Brain microvascular endothelial cell (primary cell): ENCODE measurements around the gene CTNNA3.

Experiments used
- DNase-seq: peaks from one replicate; pipeline ENCODE4 v3.0.0-alpha.2; 2020
- H3K27ac ChIP-seq: fragments of 250-450 bp; sonication (Bioruptor Pico); 2 replicates; pipeline ENCODE4 v1.5.1; 2020; ENCODE audit warnings: mild to moderate bottlenecking, moderate library complexity
- H3K27me3 ChIP-seq: fragments of 250-450 bp; sonication (Bioruptor Pico); replicated peaks from 2 replicates; pipeline ENCODE4 v1.5.1; 2020; ENCODE audit warnings: mild to moderate bottlenecking
- H3K36me3 ChIP-seq: fragments of 250-450 bp; sonication (Bioruptor Pico); replicated peaks from 2 replicates; pipeline ENCODE4 v1.5.1; 2020; ENCODE audit warnings: mild to moderate bottlenecking
- H3K4me3 ChIP-seq: 2 replicates; pipeline ENCODE4 v1.5.1; 2011; ENCODE audit warnings: low read depth, mild to moderate bottlenecking, control low read depth, low read length, moderate library complexity
- in situ Hi-C: cut with HindIII; loops from 2 replicates; pipeline ENCODE4 v1.10.0; 2017; ENCODE audit warnings: low sequenced_read_pairs, low pct_ligation_motif_present
- TF ChIP-seq, protein P1 (sequence below): IDR thresholded peaks from 2 replicates; pipeline ENCODE4 v1.5.1; 2011; ENCODE audit warnings: low read depth, mild to moderate bottlenecking, moderate library complexity, low read length, control low read depth, inconsistent platforms; ENCODE audit errors: missing control alignments

CTNNA3 gene

DNA sequence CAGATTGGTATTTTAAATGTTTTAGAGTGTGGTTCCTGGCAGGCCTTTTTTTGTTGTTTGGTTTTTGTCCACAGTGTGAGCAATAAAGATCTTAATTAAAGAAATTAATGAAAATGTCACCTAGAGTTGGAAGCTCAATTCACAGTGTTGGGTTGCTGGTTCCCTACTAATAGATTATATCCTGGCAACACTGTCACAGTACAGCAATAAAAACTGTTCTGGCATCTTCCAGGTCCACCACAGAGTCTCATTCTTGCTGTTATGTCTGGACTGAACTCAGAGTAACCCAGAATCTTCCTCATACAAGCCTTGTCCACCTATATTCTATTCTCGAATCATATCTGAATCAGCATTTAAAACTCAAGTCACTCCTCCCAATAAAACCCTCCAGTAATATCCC lies 982.6 kb downstream of the CTNNA3 start:
- Histone ChIP-seq H3K36me3 (no peaks in the 10 kb centered on the region), H3K27me3 (no peaks in the 10 kb centered on the region), H3K27ac (no peak overlapping the region), H3K4me3 (no peak overlapping the region)
- TF ChIP-seq, protein P1, sequence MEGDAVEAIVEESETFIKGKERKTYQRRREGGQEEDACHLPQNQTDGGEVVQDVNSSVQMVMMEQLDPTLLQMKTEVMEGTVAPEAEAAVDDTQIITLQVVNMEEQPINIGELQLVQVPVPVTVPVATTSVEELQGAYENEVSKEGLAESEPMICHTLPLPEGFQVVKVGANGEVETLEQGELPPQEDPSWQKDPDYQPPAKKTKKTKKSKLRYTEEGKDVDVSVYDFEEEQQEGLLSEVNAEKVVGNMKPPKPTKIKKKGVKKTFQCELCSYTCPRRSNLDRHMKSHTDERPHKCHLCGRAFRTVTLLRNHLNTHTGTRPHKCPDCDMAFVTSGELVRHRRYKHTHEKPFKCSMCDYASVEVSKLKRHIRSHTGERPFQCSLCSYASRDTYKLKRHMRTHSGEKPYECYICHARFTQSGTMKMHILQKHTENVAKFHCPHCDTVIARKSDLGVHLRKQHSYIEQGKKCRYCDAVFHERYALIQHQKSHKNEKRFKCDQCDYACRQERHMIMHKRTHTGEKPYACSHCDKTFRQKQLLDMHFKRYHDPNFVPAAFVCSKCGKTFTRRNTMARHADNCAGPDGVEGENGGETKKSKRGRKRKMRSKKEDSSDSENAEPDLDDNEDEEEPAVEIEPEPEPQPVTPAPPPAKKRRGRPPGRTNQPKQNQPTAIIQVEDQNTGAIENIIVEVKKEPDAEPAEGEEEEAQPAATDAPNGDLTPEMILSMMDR: no peak
- in situ Hi-C loops: no loop called here
- no peak for DNase-seq

- Histone ChIP-seq H3K36me3 (no peaks in the 10 kb centered on the region), H3K27ac (no peak overlapping the region), H3K4me3 (no peak overlapping the region), H3K27me3 (no peaks in the 10 kb centered on the region)
- no peak for DNase-seq
- in situ Hi-C loops: no loop called here
- TF ChIP-seq, protein P1: no peak
Measured at GRCh38 chr10:66698069-66698468, 997.9 kb downstream of the CTNNA3 start.

DNA sequence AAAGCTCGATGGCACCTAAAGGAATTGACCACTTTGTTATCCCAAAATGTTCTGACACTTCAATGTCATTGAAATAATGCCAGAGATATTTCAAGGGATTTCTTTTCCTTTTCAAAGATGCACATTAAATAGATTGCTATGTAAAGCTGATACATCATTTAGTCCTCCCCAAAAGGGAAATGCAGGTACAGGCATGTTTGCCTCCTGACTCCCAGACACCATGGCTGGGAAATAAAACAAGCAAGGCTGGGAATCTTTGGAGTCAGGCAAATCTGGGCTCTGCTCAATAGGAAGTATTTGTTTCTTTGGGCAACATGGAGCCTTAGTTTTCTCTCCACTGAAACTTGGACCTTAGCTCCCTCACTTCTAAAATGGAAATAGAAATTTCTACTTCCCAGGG lies 1000.9 kb downstream of the CTNNA3 start:
- in situ Hi-C loops: no loop called here
- no peak for DNase-seq

DNA sequence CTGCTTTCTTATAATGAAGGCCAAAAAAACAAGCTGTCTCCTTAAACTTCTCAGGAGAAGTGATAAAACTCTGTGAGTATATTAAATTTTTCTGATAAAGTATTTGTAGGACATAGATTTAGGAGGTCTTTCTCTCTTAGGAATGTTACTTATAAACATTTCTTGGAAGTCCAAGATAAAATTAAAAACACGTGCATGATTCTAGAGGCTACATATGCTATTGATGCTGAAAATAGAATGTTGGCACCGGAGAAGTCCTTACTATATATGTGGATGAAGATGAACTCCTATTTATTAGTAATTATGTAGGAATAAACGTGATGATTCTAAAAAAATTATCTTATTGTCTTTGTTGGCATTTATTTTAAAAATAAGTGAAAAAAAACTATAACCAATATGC lies 1011.4 kb downstream of the CTNNA3 start:
- no peak overlapping the region for H3K4me3 ChIP-seq
- TF ChIP-seq, protein P1: no peak
- H3K27me3 ChIP-seq: no peaks in the 10 kb centered on the region
- no peak overlapping the region for H3K27ac ChIP-seq
- no peaks in the 10 kb centered on the region for H3K36me3 ChIP-seq
- in situ Hi-C loops: no loop called here
- no peak for DNase-seq

More for the DNA sequence above, 1000.9 kb downstream of the CTNNA3 start:
- H3K27me3 ChIP-seq: no peaks in the 10 kb centered on the region
- H3K27ac ChIP-seq: no peak overlapping the region
- TF ChIP-seq, protein P1: no peak
- no peaks in the 10 kb centered on the region for H3K36me3 ChIP-seq
- no peak overlapping the region for H3K4me3 ChIP-seq

DNA sequence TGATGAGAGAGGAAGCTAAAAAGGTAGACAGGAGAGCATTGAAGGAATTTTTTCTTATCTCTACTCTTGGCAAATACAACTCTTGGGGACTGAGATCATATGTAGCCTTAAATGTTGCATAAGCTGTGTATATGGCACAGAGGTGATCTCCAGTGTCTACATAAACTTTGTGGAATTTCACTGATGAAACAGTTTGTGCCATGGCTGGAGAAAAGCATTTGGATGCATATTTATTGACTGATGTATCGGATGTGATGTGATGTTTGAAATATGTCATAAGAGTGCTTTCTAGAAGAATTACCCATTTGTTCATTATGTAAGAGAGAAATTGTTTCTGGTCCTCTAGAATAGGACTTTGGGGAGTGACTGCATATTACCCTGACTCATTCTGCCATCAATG lies 1015.1 kb downstream of the CTNNA3 start:
- H3K27me3 ChIP-seq: no peaks in the 10 kb centered on the region
- H3K27ac ChIP-seq: no peak overlapping the region
- TF ChIP-seq, protein P1: no peak
- in situ Hi-C loops: no loop called here
- peak; percentile 64 for DNase-seq
- H3K4me3 ChIP-seq: no peak overlapping the region
- H3K36me3 ChIP-seq: no peaks in the 10 kb centered on the region

- DNase-seq: no peak
- Histone ChIP-seq H3K4me3 (no peak overlapping the region), H3K27ac (no peak overlapping the region), H3K36me3 (no peaks in the 10 kb centered on the region), H3K27me3 (no peaks in the 10 kb centered on the region)
- TF ChIP-seq, protein P1: no peak
- in situ Hi-C loops: no loop called here
Measured at GRCh38 chr10:66678521-66678920, 1017.5 kb downstream of the CTNNA3 start.
